GM12878 (cell line): ENCODE data around the gene NUDT17. TPM values are rescaled to one million over a fixed set of nuclear protein-coding genes. Genes with fewer than 3 reads are reported as not detected.

Source experiments
- ATAC-seq: fragments of 200-7000 bp; cut with Tn5 transposase; 3 replicates; pipeline ENCODE4 v1.9.1; 2020; ENCODE audit warnings: mild to moderate bottlenecking, moderate library complexity
- BruUV-seq: library from RNA; stranded (reverse); fragments of 400-500 nt; replicated peaks from 2 replicates; lab custom pipeline; 2021; lab: Mats Ljungman, UMichigan
- CTCF ChIA-PET: fragments of 300-600 bp; sonication (Branson Sonifier 250); formaldehyde crosslinking; extraction: SDS; loops from one replicate; lab custom pipeline; 2021; ENCODE audit warnings: inconsistent platforms; lab: Yijun Ruan, JAX
- POLR2A ChIA-PET: fragments of 350-600 bp; formaldehyde crosslinking; extraction: SDS; loops from one replicate; lab custom pipeline; 2021; ENCODE audit warnings: inconsistent platforms; lab: Charles Lee
- RAD21 ChIA-PET: fragments of 300-600 bp; sonication (Branson Sonifier 250); formaldehyde crosslinking; loops from one replicate; lab custom pipeline; 2023; ENCODE audit warnings: antibody characterized with exemption; ENCODE audit not compliant: unreplicated experiment; lab: Charles Lee
- SMC1A ChIA-PET: fragments of 300-600 bp; sonication (Branson Sonifier 250); formaldehyde crosslinking; loops from one replicate; lab custom pipeline; 2023; ENCODE audit not compliant: unreplicated experiment, uncharacterized antibody; lab: Charles Lee
- DNase-seq: peaks from one replicate; pipeline ENCODE4 v3.0.0-alpha.2; 2011; ENCODE audit warnings: low read depth, low spot score
- FAIRE-seq: peaks from 3 replicates; lab custom pipeline; 2011; peaks lifted over from hg19 to GRCh38; lab: Jason Lieb, UNC
- H2AFZ ChIP-seq: 2 replicates; pipeline ENCODE4 v1.6.0; 2011; ENCODE audit warnings: low read depth, low read length, control low read depth; ENCODE audit not compliant: control insufficient read depth
- H3K27ac ChIP-seq: 2 replicates; pipeline ENCODE4 v1.5.1; 2011; ENCODE audit warnings: control low read depth; ENCODE audit not compliant: control insufficient read depth, insufficient read depth
- H3K27me3 ChIP-seq, 2 experiments: replicated peaks in 1 of 2; 2 replicates each; pipeline versions ENCODE4 v1.6.0 to v1.6.1; 2011; ENCODE audit warnings: low read length in 1 of 2; ENCODE audit not compliant: control insufficient read depth in 2 of 2, insufficient read depth in 2 of 2
- H3K36me3 ChIP-seq, 2 experiments: 2 replicates each; pipeline ENCODE4 v1.5.1; 2011; ENCODE audit warnings: low read length in 1 of 2; ENCODE audit not compliant: control insufficient read depth in 2 of 2, insufficient read depth in 2 of 2
- H3K4me1 ChIP-seq: 2 replicates; pipeline ENCODE4 v1.6.1; 2011; ENCODE audit warnings: mild to moderate bottlenecking, low read length, moderate library complexity, mixed read lengths; ENCODE audit not compliant: control insufficient read depth, insufficient read depth
- H3K4me2 ChIP-seq: 2 replicates; pipeline ENCODE4 v1.6.0; 2011; ENCODE audit warnings: control low read depth; ENCODE audit not compliant: control insufficient read depth, insufficient read depth
- H3K4me3 ChIP-seq: fragments of 200-600 bp; sonication (generic); 2 replicates; pipeline ENCODE4 v1.5.1; 2016
- H3K79me2 ChIP-seq: 2 replicates; pipeline ENCODE4 v1.6.0; 2011; ENCODE audit warnings: low read length; ENCODE audit not compliant: control insufficient read depth, insufficient read depth
- H3K9ac ChIP-seq: 2 replicates; pipeline ENCODE4 v1.8.0; 2011; ENCODE audit warnings: low read length, control low read depth, mixed read lengths; ENCODE audit not compliant: control insufficient read depth, insufficient read depth
- H3K9me3 ChIP-seq: replicated peaks from 3 replicates; pipeline ENCODE4 v1.5.1; 2011; ENCODE audit warnings: mild to moderate bottlenecking, low read length; ENCODE audit not compliant: control insufficient read depth, insufficient read depth
- H4K20me1 ChIP-seq: 2 replicates; pipeline ENCODE4 v1.6.0; 2011; ENCODE audit not compliant: control insufficient read depth, insufficient read depth
- CEBPB ChIP-seq, 2 experiments: fragments of 150-350 bp in 1 of 2; IDR thresholded peaks; 2 replicates each; pipeline ENCODE4 v1.6.1; 2012 to 2014; ENCODE audit warnings: low read depth in 2 of 2, low read length in 2 of 2, borderline replicate concordance in 1 of 2, inconsistent platforms in 1 of 2
- CHD1 ChIP-seq: IDR thresholded peaks from 2 replicates; pipeline ENCODE4 v1.6.1; 2012; ENCODE audit warnings: low read depth, low read length, improper control_type of control experiment
- MYC ChIP-seq: IDR thresholded peaks from 2 replicates; pipeline ENCODE4 v1.6.1; 2011; ENCODE audit warnings: mild to moderate bottlenecking, low read length, moderate library complexity, inconsistent platforms; ENCODE audit not compliant: insufficient read depth, insufficient replicate concordance, insufficient read length, severe bottlenecking
- NFYB ChIP-seq: IDR thresholded peaks from 2 replicates; pipeline ENCODE4 v1.6.1; 2011; ENCODE audit warnings: low read depth, mild to moderate bottlenecking, low read length, improper control_type of control experiment, moderate library complexity; ENCODE audit not compliant: insufficient read depth
- NR2C2 ChIP-seq: IDR thresholded peaks from 2 replicates; pipeline ENCODE4 v1.6.1; 2011; ENCODE audit warnings: borderline replicate concordance, low read depth; ENCODE audit not compliant: control insufficient read depth, insufficient read length
- NRF1 ChIP-seq: conservative IDR thresholded peaks from 2 replicates; pipeline ENCODE4 v1.6.1; 2011; ENCODE audit warnings: mild to moderate bottlenecking, low read depth, low read length, improper control_type of control experiment
- RB1 ChIP-seq: fragments of 450-650 bp; formaldehyde crosslinking; IDR thresholded peaks from 2 replicates; pipeline ENCODE4 v1.6.1; 2017; ENCODE audit warnings: mild to moderate bottlenecking, borderline replicate concordance
- ZBTB4 ChIP-seq: fragments of 450-650 bp; formaldehyde crosslinking; IDR thresholded peaks from 2 replicates; pipeline ENCODE4 v1.4.0; 2022; ENCODE audit warnings: mild to moderate bottlenecking, moderate library complexity
- ZSCAN29 ChIP-seq: fragments of 450-650 bp; IDR thresholded peaks from 2 replicates; pipeline ENCODE4 v1.6.1; 2017; ENCODE audit warnings: mild to moderate bottlenecking, moderate library complexity
- WGBS: methylation state at CpG from one replicate; pipeline ENCODE4 v1.1.6; 2016; ENCODE audit warnings: low lambda C conversion rate; ENCODE audit not compliant: insufficient replicate concordance, insufficient coverage; ENCODE audit errors: missing lambda C conversion rate; 5-methylcytosine and 5-hydroxymethylcytosine counted together
- in situ Hi-C: fragments of 300-500 bp; cut with MboI; formaldehyde crosslinking; loops from 9 replicates; pipeline ENCODE4 v1.14.3; 2018; ENCODE audit warnings: mixed read lengths
- intact Hi-C: fragments of 100-400 bp; cut with micrococcal nuclease; formaldehyde crosslinking; loops from one replicate; pipeline ENCODE4 v1.14.2; 2022; ENCODE audit not compliant: unreplicated experiment
- polyA plus RNA-seq, 11 experiments: library from polyadenylated mRNA; depleted of rRNA in 4 of 11; unstranded in 6 of 11; stranded (reverse) in 5 of 11; fragments of >200 nt; fragmentation: Nextera tagmentation in 4 of 11; fragmentation: Illumina TruSeq in 1 of 11; extraction: Ambion mirVana in 4 of 11; extraction: Trizol in 1 of 11; gene quantifications; 1 replicate in 1 of 11; 2 replicates in 10 of 11; pipeline versions ENCODE4 v1.2.1 to v1.2.3, GENCODE V29; 2011 to 2016; ENCODE audit warnings: inconsistent platforms in 2 of 11, missing spikeins in 2 of 11, low read depth in 1 of 11
- total RNA-seq, 4 experiments: library from RNA; depleted of rRNA in 3 of 4; stranded (reverse); fragments of >200 nt in 3 of 4; fragmentation: Illumina TruSeq in 1 of 4; extraction: Trizol in 1 of 4; gene quantifications; 2 replicates each; pipeline versions ENCODE4 v1.2.1 to v1.2.3, GENCODE V29; 2013 to 2021
- TF ChIP-seq, protein P1 (sequence below): IDR thresholded peaks from 2 replicates; pipeline ENCODE4 v1.6.1; 2012; ENCODE audit warnings: low read depth, low read length, improper control_type of control experiment

The NUDT17 gene
- total and polyA plus RNA-seq, 10 of the 15 experiments (the other 5 are each of a cell fraction or from before 2014, with no cell fraction given): 1.2 to 4.7 (median 4.0) TPM

DNA sequence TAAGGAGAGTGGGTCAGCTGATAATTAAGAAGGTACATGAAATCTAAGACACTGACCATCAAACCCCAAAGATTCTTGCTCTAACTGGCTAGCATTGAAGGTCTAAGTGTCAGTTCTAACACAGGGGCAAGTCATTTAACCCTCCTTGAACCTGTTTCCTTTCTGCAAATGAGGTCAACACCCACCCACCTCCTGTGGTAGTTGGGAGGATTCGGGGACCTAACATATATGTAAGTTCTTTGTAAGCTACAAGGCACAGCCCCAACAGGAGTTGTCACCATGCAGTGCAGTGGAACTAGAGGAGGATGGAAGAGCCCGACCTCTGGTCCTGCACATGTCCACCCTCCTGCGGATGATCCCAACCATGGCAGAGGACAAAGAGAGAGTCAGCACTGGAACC is 2.4 kb downstream of the NUDT17 start:
- CTCF ChIA-PET: interaction anchor here (1.1 to 8.2 kb wide), 7 partner anchors 10 to 164 kb away, joined by 3 to 172 read pairs (median 45); partner anchors contain the start of genes ITGA10, PIAS3, POLR3C and RNF115
- no peak for TF ChIP-seq RB1
- TF ChIP-seq, protein P1, sequence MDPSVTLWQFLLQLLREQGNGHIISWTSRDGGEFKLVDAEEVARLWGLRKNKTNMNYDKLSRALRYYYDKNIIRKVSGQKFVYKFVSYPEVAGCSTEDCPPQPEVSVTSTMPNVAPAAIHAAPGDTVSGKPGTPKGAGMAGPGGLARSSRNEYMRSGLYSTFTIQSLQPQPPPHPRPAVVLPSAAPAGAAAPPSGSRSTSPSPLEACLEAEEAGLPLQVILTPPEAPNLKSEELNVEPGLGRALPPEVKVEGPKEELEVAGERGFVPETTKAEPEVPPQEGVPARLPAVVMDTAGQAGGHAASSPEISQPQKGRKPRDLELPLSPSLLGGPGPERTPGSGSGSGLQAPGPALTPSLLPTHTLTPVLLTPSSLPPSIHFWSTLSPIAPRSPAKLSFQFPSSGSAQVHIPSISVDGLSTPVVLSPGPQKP: no peak
- no peak for TF ChIP-seq NFYB
- TF ChIP-seq NR2C2: no peak
- no peak for TF ChIP-seq ZBTB4 (CRISPR knock-in tag)
- no peak for TF ChIP-seq MYC
- TF ChIP-seq NRF1: no peak
- no peak for TF ChIP-seq ZSCAN29
- no peak for TF ChIP-seq CHD1
- no peak for TF ChIP-seq CEBPB (IDR thresholded peaks at IDR 0.05; ENCODE audit: borderline replicate concordance in 1 of 2, low read depth in 2 of 2, low read length in 2 of 2)
- TF ChIP-seq, all 136 proteins: peak for 0
- H3K36me3 ChIP-seq: peaks cover 0 to 14% of the 10 kb centered on the region in 2 experiments

More for the DNA sequence above, 2.4 kb downstream of the NUDT17 start:
- peaks cover 15% of the 10 kb centered on the region for H3K4me1 ChIP-seq
- H3K4me2 ChIP-seq: no peak overlapping the region
- intact Hi-C loops (no loop called here), in situ Hi-C loops (loop anchor here (5.0 kb wide), 1 partner anchor 159 kb away; no protein-coding TSS in a partner anchor)
- no peak overlapping the region for H3K4me3 ChIP-seq
- WGBS: 69% methylated on average over 3 of the region's 3 CpGs
- ATAC-seq (no peak), FAIRE-seq (no peak), DNase-seq (no peak)
- no TSS peak for BruUV-seq
- ChIA-PET SMC1A (interaction anchor here (0.6 to 5.5 kb wide), 6 partner anchors 11 to 132 kb away, joined by 3 to 54 read pairs (median 3); partner anchors contain the start of gene PIAS3), POLR2A (interaction anchor here (1.0 to 1.7 kb wide), 3 partner anchors 9 to 164 kb away, joined by 3 to 6 read pairs (median 5); partner anchors contain the start of gene PIAS3), RAD21 (interaction anchor here (4.5 kb wide), 1 partner anchor 10 kb away, joined by 69 read pairs; the partner anchor contains the start of gene PIAS3)
- H3K27me3 ChIP-seq: no peaks in the 10 kb centered on the region
- no peaks in the 10 kb centered on the region for H4K20me1 ChIP-seq
- H3K9ac ChIP-seq: no peak overlapping the region
- H2AFZ ChIP-seq: no peak overlapping the region
- no peak overlapping the region for H3K27ac ChIP-seq
- no peaks in the 10 kb centered on the region for H3K9me3 ChIP-seq
- no peaks in the 10 kb centered on the region for H3K79me2 ChIP-seq
